Erythroblast (primary cell): ENCODE results near the gene CDC7.

Experiments used
- GATA1 ChIP-seq: IDR thresholded peaks from 2 replicates; pipeline ENCODE4 v1.6.1; 2011; ENCODE audit warnings: low read depth, mild to moderate bottlenecking, control low read depth, low read length, moderate library complexity
- POLR2A ChIP-seq: IDR thresholded peaks from 2 replicates; pipeline ENCODE4 v1.6.1; 2011; ENCODE audit warnings: mild to moderate bottlenecking, low read length

DNA sequence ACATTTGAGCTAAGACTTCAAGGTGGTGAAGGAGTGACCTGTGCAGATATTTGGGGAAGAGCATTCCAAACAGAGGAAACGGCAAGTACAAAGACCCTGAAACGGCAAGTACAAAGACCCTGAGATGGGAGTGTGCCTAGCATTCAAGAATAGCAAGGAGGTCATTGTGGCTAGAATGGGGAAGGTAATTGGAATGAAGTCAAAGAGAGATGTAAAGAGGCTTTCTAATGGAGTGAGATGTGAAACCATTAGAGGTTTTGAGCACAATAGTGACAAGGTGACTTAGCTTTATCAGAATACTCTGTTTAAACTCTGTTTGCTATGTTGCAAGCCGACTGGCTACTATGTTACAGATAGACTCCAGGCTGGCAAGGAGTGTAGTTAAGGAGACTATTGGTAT is 4.4 kb downstream of the CDC7 start:
- TF ChIP-seq POLR2A (no peak), GATA1 (no peak)
